GM18508 (cell line): ENCODE data around the gene NR5A1.

Experiments
- ATAC-seq: cut with Tn5 transposase; IDR thresholded peaks from one replicate; pipeline ENCODE4 v1.9.1; 2021; ENCODE audit warnings: moderate number of reproducible peaks; ENCODE audit not compliant: insufficient read depth, unreplicated experiment

Gene NR5A1

GRCh38 chr9:124486778-124487259 lies 20.4 kb downstream of the NR5A1 start:
- ATAC-seq: no peak

DNA sequence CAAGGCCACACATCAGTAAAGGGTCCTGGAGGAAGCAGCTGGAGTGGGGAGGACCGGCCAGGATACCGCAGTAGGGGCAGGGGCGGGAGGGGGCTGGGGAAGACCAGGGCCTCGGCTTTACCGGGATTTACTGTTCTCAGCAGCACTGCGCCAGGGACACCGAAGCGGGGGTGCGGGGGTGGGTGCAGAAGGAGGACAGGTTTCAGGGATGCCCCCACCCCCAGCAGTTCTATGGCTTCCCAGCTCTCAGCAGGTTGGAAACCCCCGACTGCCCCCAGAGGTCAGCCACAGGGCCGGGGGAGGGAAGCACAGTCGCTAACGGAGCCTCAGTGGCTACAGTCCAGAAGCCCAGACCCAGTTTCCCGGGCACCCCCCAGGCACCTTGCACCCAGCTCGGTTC lies 21.3 kb downstream of the NR5A1 start:
- ATAC-seq: no peak

GRCh38 chr9:124485201-124485600 lies 22.0 kb downstream of the NR5A1 start:
- ATAC-seq: no peak

GRCh38 chr9:124483481-124483880 lies 23.7 kb downstream of the NR5A1 start:
- no peak for ATAC-seq

GRCh38 chr9:124482431-124483031 lies 24.7 kb downstream of the NR5A1 start:
- ATAC-seq: no peak

DNA sequence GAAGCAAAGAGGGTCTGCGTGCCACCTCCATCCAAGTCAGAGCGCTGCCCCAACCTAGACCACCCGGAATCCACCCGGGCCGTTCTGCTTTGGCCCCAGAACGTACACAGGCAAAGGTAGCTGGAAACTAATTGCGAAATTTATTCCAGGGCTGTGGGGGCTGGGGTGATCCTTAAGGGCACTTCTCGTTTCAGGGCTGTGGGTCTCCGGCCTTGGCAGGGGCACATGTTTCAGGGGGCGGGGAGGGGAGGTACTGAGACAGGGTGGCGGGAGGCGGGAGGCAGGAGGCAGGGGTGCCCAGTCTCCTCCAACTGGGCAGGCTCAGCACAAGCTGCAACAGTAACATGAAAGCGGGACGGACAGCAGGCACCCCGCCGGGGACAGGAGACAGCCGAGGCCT lies 26.1 kb downstream of the NR5A1 start:
- ATAC-seq: no peak

- no peak for ATAC-seq
Measured at GRCh38 chr9:124480621-124480981, 26.6 kb downstream of the NR5A1 start.

DNA sequence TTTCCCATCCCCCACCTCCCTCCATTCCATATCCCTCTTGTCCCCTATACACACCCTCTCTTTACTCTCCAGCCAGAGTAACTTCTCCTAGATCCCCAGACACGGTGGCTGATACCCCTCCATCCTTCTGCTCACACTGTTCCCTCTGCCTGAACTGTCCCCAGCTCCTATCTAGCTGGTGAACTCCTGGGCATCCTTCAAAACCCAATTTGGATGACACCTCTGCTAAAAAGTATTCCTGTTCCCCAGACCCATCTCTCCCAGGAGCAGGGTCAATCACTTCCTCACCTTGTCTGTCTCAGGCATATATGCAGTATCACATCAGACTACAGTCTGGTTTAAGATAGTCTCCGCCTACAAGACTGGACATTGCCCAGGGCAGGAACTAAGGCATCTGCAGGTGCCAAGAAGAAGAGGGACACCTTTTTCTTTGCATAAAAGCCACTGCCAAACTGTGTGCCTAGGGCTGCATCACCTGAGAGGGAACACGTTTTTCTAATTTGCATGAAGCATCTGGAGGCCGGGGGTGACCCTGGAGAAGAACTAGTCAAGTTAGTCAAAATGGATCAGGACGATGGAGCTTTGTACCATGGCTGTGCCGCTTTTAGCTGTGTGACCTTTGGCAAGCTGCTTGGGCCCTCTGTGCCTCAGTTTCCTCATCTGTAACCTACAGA lies 27.1 kb downstream of the NR5A1 start:
- no peak for ATAC-seq

- no peak for ATAC-seq
Measured at GRCh38 chr9:124479371-124479770, 27.8 kb downstream of the NR5A1 start.

GRCh38 chr9:124478354-124478753 lies 28.8 kb downstream of the NR5A1 start:
- ATAC-seq: no peak

GRCh38 chr9:124477648-124478285 lies 29.4 kb downstream of the NR5A1 start:
- ATAC-seq: no peak

DNA sequence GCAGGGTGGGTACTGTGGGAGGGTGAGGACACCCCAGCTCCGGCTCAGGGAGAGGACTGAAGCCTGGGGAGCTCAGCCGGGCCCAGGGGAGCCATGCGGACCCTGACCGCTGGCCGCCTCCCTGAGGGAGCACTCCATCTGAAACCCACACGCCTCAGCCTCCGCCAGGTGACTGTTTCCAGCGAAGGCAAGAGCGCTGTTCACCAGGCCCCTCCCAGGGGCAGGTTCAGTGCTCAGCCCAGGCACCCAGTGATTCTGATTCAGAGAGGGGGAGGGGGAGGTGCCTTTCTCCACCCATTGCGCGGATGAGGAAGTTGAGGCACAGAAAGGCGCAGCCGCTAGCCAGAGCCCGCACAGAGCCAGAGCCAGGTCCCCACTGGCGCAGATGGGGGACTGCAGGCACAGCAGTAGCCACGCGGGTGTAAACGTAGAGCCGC lies 30.0 kb downstream of the NR5A1 start:
- ATAC-seq: no peak

GRCh38 chr9:124475868-124476690 lies 31.1 kb downstream of the NR5A1 start:
- no peak for ATAC-seq

DNA sequence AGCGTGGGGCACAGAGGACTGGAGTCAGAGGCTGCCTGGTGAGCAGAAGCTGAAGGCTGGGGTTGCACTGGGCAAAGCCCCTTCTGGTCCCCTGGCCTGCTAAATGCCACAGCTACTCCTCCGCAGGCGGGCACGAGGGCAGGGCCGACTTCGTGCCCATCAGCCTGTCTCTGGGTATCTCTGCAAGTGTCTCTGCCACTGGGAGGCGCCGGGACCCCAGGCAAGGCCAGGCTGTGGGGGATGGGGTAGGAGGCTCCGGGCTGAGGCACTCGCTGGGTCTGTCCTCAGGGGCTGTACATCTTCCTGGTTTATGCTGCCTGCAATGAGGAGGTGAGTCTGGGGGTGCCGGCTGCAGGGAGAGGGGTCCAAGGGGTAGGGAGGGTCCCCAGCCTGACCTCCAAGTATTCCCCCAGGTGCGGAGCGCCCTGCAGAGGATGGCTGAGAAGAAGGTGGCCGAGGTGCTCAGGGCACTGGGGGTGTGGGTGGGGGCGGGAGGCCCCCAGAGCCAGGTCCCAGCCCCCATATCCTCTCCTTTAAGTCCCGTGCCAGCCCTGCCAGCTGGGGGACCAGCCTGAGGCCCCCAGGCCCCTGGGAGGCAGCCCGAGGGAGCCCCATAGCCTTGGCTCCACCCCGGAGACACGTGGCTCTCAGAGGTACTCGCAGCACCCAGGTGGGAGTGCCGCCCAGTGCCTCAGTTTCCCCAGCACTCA lies 31.9 kb downstream of the NR5A1 start:
- ATAC-seq: no peak

DNA sequence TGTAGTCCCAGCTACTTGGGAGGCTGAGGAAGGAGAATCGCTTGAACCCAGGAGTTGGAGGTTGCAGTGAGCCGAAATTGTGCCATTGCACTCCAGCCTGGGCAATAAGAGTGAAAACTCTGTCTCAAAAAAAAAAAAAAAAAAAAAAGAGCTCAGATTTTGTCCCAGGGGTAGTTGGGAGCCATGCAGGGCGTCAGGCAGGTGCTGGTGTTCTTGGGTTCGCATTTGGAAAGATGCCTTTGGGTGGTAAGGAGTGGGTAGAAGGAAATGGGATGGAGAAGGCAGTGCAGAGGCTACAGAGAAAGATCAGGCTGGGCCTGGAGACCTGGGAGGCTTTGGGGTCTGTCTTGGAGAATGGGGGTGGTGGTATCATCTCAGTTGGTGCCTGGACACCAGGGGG lies 33.0 kb downstream of the NR5A1 start:
- no peak for ATAC-seq

DNA sequence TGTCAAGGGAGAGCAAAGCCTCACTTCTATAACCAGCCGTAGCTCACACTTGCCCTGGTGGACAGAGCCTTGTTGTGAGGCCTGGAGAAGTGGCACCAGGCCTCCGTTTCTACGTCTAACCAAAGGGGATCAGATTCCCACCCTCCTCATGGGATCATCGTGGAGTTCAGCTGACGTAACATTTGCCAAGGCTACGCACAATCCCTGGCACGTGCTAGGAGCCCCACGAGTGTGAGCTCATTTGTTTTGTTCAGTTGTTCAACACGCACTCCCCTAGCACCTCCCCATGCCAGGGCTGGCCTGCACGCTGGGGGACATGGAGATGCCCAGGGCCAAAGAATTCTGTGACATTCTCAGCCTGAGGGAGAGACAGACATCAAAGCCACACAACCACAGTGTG lies 33.9 kb downstream of the NR5A1 start:
- no peak for ATAC-seq

DNA sequence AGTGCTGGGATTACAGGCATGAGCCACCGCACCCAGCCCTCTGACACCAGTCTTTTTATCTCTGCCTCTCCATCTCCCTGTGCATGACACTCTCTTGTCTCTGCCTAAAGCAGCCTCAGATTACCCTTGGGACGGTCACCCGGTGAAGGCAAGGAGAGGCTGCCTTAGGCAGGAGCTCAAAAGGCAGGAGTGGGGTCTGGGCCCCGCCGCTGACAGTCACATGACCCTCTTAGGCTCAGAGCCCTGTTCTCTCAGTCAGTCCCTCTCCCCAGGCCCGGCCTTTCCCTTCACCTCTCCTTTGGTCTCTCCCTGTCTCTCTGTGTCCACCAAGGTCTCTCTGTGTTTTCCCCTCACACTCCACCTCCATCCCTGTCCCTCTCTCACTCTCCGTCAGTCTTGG lies 34.4 kb downstream of the NR5A1 start:
- no peak for ATAC-seq

- no peak for ATAC-seq
Measured at GRCh38 chr9:124471761-124472160, 35.4 kb downstream of the NR5A1 start.

GRCh38 chr9:124470726-124471125 lies 36.5 kb downstream of the NR5A1 start:
- no peak for ATAC-seq

GRCh38 chr9:124470306-124470705 lies 36.9 kb downstream of the NR5A1 start:
- ATAC-seq: no peak
